GM19035 (cell line): ENCODE measurements around the gene CHRNA10.

Experiments
- ATAC-seq: cut with Tn5 transposase; IDR thresholded peaks from one replicate; pipeline ENCODE4 v1.9.1; 2021; ENCODE audit not compliant: unreplicated experiment

Gene CHRNA10

GRCh38 chr11:3671334-3672254 is at the start of gene CHRNA10:
Gene CHRNA10, minus strand, starts transcription at chr11:3671384. Its CDS starts 72 bp downstream, at chr11:3671312.
- ATAC-seq = no peak

GRCh38 chr11:3712274-3712673 is 41.1 kb upstream of the CHRNA10 start:
- ATAC-seq = no peak

GRCh38 chr11:3710485-3711259 is 39.5 kb upstream of the CHRNA10 start:
- no peak for ATAC-seq

GRCh38 chr11:3709977-3710376 is 38.8 kb upstream of the CHRNA10 start:
- no peak for ATAC-seq

GRCh38 chr11:3707176-3707575 is 36.0 kb upstream of the CHRNA10 start:
- ATAC-seq = no peak

GRCh38 chr11:3703383-3703782 is 32.2 kb upstream of the CHRNA10 start:
- no peak for ATAC-seq

- ATAC-seq = no peak
Observed at GRCh38 chr11:3700910-3701309, 29.7 kb upstream of the CHRNA10 start.

- no peak for ATAC-seq
Observed at GRCh38 chr11:3700410-3700809, 29.2 kb upstream of the CHRNA10 start.

GRCh38 chr11:3686751-3687150 is 15.6 kb upstream of the CHRNA10 start:
- no peak for ATAC-seq

GRCh38 chr11:3685923-3686322 is 14.7 kb upstream of the CHRNA10 start:
- ATAC-seq = no peak

GRCh38 chr11:3684819-3685172 is 13.6 kb upstream of the CHRNA10 start:
- ATAC-seq = no peak

GRCh38 chr11:3684129-3684818 is 13.1 kb upstream of the CHRNA10 start:
- ATAC-seq = no peak

- ATAC-seq = no peak
Observed at GRCh38 chr11:3683039-3683438, 11.9 kb upstream of the CHRNA10 start.

- no peak for ATAC-seq
Observed at GRCh38 chr11:3679077-3679476, 7.9 kb upstream of the CHRNA10 start.

GRCh38 chr11:3675971-3676370 is 4.8 kb upstream of the CHRNA10 start:
- ATAC-seq = no peak

- ATAC-seq = no peak
Observed at GRCh38 chr11:3674189-3674588, 3.0 kb upstream of the CHRNA10 start.

GRCh38 chr11:3669742-3670183 is 1.4 kb downstream of the CHRNA10 start:
- no peak for ATAC-seq

- ATAC-seq = no peak
Observed at GRCh38 chr11:3669128-3669527, 2.1 kb downstream of the CHRNA10 start.

GRCh38 chr11:3667149-3668035 is 3.8 kb downstream of the CHRNA10 start:
- ATAC-seq = no peak

GRCh38 chr11:3666023-3666530 is 5.1 kb downstream of the CHRNA10 start:
- ATAC-seq = no peak
